ENCODE results near the gene LRRC59. TPM values are rescaled to one million over a fixed set of nuclear protein-coding genes. Genes with fewer than 3 reads are reported as not detected.

The LRRC59 gene
- total and polyA plus RNA-seq, 2 experiments from 2014 or later, result 46.4 to 124 TPM

DNA sequence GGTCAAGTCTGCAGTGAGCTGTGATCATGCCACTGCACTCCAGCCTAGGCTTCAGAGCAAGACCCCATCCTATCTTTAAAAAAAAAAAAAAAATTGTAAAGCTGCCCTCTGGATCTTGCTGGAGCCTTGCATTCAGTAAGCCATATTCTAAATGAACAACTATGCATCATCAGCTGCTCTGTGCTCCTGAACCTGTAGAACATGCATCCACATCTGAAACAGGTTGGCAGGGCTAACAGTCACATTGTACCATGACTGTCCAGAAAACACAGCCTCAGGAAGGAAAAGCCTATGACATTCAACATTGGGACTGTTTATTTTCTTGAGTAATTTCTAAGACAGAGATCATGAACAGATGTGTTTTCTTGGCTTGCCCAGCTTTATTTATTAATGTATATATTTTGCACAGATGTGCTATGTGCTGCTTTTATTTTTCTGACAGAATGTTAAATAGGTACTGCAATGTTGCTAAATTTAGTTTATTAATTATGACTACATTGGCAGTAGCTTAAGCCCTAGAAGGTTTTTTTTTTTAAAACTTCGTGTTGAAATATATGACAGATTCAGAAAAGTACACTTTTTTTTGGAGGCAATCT is 48.5 kb upstream of the LRRC59 start (continued):
- TF ChIP-seq, protein P1, sequence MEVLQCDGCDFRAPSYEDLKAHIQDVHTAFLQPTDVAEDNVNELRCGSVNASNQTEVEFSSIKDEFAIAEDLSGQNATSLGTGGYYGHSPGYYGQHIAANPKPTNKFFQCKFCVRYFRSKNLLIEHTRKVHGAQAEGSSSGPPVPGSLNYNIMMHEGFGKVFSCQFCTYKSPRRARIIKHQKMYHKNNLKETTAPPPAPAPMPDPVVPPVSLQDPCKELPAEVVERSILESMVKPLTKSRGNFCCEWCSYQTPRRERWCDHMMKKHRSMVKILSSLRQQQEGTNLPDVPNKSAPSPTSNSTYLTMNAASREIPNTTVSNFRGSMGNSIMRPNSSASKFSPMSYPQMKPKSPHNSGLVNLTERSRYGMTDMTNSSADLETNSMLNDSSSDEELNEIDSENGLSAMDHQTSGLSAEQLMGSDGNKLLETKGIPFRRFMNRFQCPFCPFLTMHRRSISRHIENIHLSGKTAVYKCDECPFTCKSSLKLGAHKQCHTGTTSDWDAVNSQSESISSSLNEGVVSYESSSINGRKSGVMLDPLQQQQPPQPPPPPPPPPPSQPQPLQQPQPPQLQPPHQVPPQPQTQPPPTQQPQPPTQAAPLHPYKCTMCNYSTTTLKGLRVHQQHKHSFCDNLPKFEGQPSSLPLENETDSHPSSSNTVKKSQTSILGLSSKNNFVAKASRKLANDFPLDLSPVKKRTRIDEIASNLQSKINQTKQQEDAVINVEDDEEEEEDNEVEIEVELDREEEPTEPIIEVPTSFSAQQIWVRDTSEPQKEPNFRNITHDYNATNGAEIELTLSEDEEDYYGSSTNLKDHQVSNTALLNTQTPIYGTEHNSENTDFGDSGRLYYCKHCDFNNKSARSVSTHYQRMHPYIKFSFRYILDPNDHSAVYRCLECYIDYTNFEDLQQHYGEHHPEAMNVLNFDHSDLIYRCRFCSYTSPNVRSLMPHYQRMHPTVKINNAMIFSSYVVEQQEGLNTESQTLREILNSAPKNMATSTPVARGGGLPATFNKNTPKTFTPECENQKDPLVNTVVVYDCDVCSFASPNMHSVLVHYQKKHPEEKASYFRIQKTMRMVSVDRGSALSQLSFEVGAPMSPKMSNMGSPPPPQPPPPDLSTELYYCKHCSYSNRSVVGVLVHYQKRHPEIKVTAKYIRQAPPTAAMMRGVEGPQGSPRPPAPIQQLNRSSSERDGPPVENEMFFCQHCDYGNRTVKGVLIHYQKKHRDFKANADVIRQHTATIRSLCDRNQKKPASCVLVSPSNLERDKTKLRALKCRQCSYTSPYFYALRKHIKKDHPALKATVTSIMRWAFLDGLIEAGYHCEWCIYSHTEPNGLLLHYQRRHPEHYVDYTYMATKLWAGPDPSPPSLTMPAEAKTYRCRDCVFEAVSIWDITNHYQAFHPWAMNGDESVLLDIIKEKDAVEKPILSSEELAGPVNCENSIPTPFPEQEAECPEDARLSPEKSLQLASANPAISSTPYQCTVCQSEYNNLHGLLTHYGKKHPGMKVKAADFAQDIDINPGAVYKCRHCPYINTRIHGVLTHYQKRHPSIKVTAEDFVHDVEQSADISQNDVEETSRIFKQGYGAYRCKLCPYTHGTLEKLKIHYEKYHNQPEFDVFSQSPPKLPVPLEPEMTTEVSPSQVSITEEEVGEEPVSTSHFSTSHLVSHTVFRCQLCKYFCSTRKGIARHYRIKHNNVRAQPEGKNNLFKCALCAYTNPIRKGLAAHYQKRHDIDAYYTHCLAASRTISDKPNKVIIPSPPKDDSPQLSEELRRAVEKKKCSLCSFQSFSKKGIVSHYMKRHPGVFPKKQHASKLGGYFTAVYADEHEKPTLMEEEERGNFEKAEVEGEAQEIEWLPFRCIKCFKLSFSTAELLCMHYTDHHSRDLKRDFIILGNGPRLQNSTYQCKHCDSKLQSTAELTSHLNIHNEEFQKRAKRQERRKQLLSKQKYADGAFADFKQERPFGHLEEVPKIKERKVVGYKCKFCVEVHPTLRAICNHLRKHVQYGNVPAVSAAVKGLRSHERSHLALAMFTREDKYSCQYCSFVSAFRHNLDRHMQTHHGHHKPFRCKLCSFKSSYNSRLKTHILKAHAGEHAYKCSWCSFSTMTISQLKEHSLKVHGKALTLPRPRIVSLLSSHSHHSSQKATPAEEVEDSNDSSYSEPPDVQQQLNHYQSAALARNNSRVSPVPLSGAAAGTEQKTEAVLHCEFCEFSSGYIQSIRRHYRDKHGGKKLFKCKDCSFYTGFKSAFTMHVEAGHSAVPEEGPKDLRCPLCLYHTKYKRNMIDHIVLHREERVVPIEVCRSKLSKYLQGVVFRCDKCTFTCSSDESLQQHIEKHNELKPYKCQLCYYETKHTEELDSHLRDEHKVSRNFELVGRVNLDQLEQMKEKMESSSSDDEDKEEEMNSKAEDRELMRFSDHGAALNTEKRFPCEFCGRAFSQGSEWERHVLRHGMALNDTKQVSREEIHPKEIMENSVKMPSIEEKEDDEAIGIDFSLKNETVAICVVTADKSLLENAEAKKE (CRISPR knock-in tag; IDR thresholded peaks at IDR 0.05), result no peak
- no peak for TF ChIP-seq REST (IDR thresholded peaks at IDR 0.05; ENCODE audit: unreplicated experiment)
- TF ChIP-seq STAT1 (IDR thresholded peaks at IDR 0.05; ENCODE audit: unreplicated experiment), result no peak
- TF ChIP-seq POLR2AphosphoS5 (IDR thresholded peaks at IDR 0.05; ENCODE audit: low read depth), result no peak
- TF ChIP-seq CREB1 (CRISPR knock-in tag; IDR thresholded peaks at IDR 0.05; ENCODE audit: low read depth), result no peak
- TF ChIP-seq JUNB (IDR thresholded peaks at IDR 0.05; ENCODE audit: unreplicated experiment), result no peak
